ENCODE data around the gene CDKAL1. TPM values are rescaled to one million over a fixed set of nuclear protein-coding genes. Genes with fewer than 3 reads are reported as not detected.

CDKAL1 gene
- total and polyA plus RNA-seq, 2 of the 8 experiments (the other 6 are each of a cell fraction or from before 2014, with no cell fraction given), result 8.4 to 24.6 TPM

DNA sequence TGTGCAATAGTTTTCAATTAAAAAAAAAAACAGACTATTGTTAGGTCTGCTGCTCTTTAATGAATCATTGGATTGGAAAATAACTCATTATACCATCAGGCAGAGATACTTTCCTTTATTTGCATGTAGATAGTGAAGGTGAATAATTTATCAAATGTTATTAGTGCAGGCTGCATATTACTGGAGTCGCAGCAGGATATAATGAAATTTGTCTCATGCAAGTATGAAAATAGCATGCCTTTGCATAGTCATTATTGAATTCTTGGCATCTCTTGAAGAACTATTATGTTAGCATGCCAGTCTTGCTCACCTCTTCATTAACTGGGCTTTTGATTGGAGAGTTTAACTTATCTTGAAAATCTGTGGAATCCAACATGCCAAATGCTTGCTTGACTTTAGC lies 241.7 kb downstream of the CDKAL1 start:
- Histone ChIP-seq H3K14ac (ENCODE audit: insufficient read length) (no peak overlapping the region), H3K4me3 (ENCODE audit: extremely low read depth in 1 of 4, insufficient read depth in 2 of 4, low read depth in 3 of 4, low read length in 4 of 4) (no peak overlapping the region), H3K79me1 (ENCODE audit: low read depth, low read length) (no peaks in the 10 kb centered on the region), H3K4ac (replicated peaks; ENCODE audit: insufficient read length, low read depth, low read length) (no peak overlapping the region), H3K79me2 (ENCODE audit: control insufficient read depth in 1 of 2, insufficient read depth in 2 of 2, low read length in 2 of 2) (no peaks in the 10 kb centered on the region), H3K18ac (ENCODE audit: extremely low read depth, low read length) (no peak overlapping the region), H2BK120ac (replicated peaks; ENCODE audit: low read depth, low read length) (no peak overlapping the region), H3K27me3 (replicated peaks in 1 of 4; ENCODE audit: control insufficient read depth in 3 of 4, extremely low read depth in 1 of 4, insufficient read depth in 3 of 4, low read length in 3 of 4) (no peaks in the 10 kb centered on the region), H3K4me2 (ENCODE audit: insufficient read depth in 1 of 2, low read depth in 2 of 2, low read length in 2 of 2) (no peak overlapping the region), H4K5ac (ENCODE audit: insufficient read length, low read depth, low read length) (no peak overlapping the region), H3K9me3 (ENCODE audit: insufficient read depth in 2 of 2, low read depth in 1 of 2, low read length in 1 of 2) (no peaks in the 10 kb centered on the region), H2BK5ac (ENCODE audit: low read depth, low read length) (no peak overlapping the region), H2AFZ (ENCODE audit: low read length) (no peak overlapping the region), H3K23ac (ENCODE audit: insufficient read length) (no peak overlapping the region), H4K20me1 (replicated peaks in 1 of 2; ENCODE audit: control insufficient read depth in 1 of 2, insufficient read depth in 2 of 2, low read length in 2 of 2) (no peaks in the 10 kb centered on the region), H2AK5ac (ENCODE audit: low read depth, low read length) (no peak overlapping the region), H2BK20ac (ENCODE audit: low read length) (no peak overlapping the region), H4K91ac (replicated peaks; ENCODE audit: insufficient read length, low read length) (no peak overlapping the region), H4K8ac (ENCODE audit: extremely low read depth, insufficient read depth, low read length) (no peak overlapping the region), H3K27ac (ENCODE audit: low read depth, low read length) (no peak overlapping the region), H3K56ac (replicated peaks; ENCODE audit: insufficient read length, low read depth, low read length) (no peak overlapping the region), H2BK12ac (ENCODE audit: low read depth, low read length) (no peak overlapping the region), H2BK15ac (ENCODE audit: low read length) (no peak overlapping the region), H3K23me2 (ENCODE audit: low read depth, low read length) (no peaks in the 10 kb centered on the region), H3K36me3 (ENCODE audit: control insufficient read depth in 2 of 4, insufficient read depth in 4 of 4, low read length in 3 of 4) (no peaks in the 10 kb centered on the region), H3K9ac (replicated peaks in 1 of 4; ENCODE audit: extremely low read depth in 1 of 4, low read depth in 3 of 4, low read length in 3 of 4) (no peak overlapping the region), H3K4me1 (replicated peaks in 1 of 4; ENCODE audit: control insufficient read depth in 3 of 4, insufficient read depth in 4 of 4, low read length in 3 of 4) (no peaks in the 10 kb centered on the region; a peak in 2 of 7 replicates)
- POLR2A ChIA-PET (ENCODE audit: partially characterized antibody), result no interaction called here
- 88% methylated on average over 1 of the region's 1 CpG; no CpG with 5 or more reads in 1 of the 2 experiments for WGBS, 2 experiments (ENCODE audit: extremely low coverage in 1 of 2, insufficient coverage in 1 of 2, insufficient read length in 1 of 2, insufficient replicate concordance in 2 of 2, low coverage in 1 of 2, low lambda C conversion rate in 2 of 2, missing lambda C conversion rate in 1 of 2)
- DNase-seq (ENCODE audit: low read depth in 1 of 2, low spot score in 2 of 2), result no peak
- TF ChIP-seq SP2 (IDR thresholded peaks at IDR 0.05; ENCODE audit: low read length) (no peak), BCL11A (IDR thresholded peaks at IDR 0.05; ENCODE audit: low read depth in 2 of 2, low read length in 2 of 2) (no peak), POLR2A (IDR thresholded peaks at IDR 0.05; ENCODE audit: control extremely low read depth in 1 of 2, low read depth in 2 of 2, low read length in 2 of 2) (no peak), GABPA (IDR thresholded peaks at IDR 0.05; ENCODE audit: borderline replicate concordance, insufficient read depth, low read length) (no peak), TEAD4 (IDR thresholded peaks at IDR 0.05; ENCODE audit: low read depth, low read length) (no peak)
- FAIRE-seq, result no peak
- CTCF ChIA-PET (ENCODE audit: partially characterized antibody), result no interaction called here

Measured in H1 (cell line).